Measurements from ENCODE around the gene TRPC3. TPM values are rescaled to one million over a fixed set of nuclear protein-coding genes. Genes with fewer than 3 reads are reported as not detected.

Gene TRPC3
- polyA plus RNA-seq, 3 donors = not detected

- Histone ChIP-seq H3K4me2 (replicated peaks; ENCODE audit: extremely low read depth, low read length, poor library complexity, severe bottlenecking) (no peak overlapping the region), H3K27ac (ENCODE audit: low read depth in 1 of 2, low read length in 2 of 2) (no peak overlapping the region), H4K20me1 (ENCODE audit: insufficient read depth, low read length) (no peaks in the 10 kb centered on the region), H3K36me3 (replicated peaks in 1 of 2; ENCODE audit: control insufficient read depth in 1 of 2, insufficient read depth in 2 of 2, low read length in 2 of 2) (no peaks in the 10 kb centered on the region), H3K4me1 (ENCODE audit: control insufficient read depth in 1 of 2, insufficient read depth in 2 of 2, low read length in 2 of 2) (no peaks in the 10 kb centered on the region), H3K9ac (ENCODE audit: insufficient read depth, low read length, poor library complexity, severe bottlenecking) (no peak overlapping the region), H2AFZ (ENCODE audit: insufficient read depth, low read depth, low read length, poor library complexity, severe bottlenecking) (no peak overlapping the region), H3K79me2 (ENCODE audit: insufficient read depth, low read length) (no peaks in the 10 kb centered on the region), H3K9me3 (replicated peaks in 1 of 2; ENCODE audit: control insufficient read depth in 1 of 2, insufficient read depth in 1 of 2, low read length in 2 of 2) (no peaks in the 10 kb centered on the region), H3K4me3 (replicated peaks in 1 of 3; ENCODE audit: low read depth in 2 of 3, low read length in 3 of 3) (no peak overlapping the region), H3K27me3 (ENCODE audit: control insufficient read depth in 2 of 2, insufficient read depth in 2 of 2, low read length in 2 of 2) (peaks cover 7 to 8% of the 10 kb centered on the region in 2 donors)
- no peaks in the 10 kb centered on the region for H3K36me3 Mint-ChIP-seq
- H3K9me3 Mint-ChIP-seq = peaks cover 0 to 7% (median 1%) of the 10 kb centered on the region in 7 donors
- DNase-seq = no peak
- 100% methylated on average over 1 of the region's 1 CpG for WGBS (ENCODE audit: insufficient coverage)
- peaks cover 8 to 21% (median 17%) of the 10 kb centered on the region in 3 donors for H3K27me3 Mint-ChIP-seq (ENCODE audit: low read depth in 3 of 3)
- H3K27ac Mint-ChIP-seq = no peak overlapping the region
- H3K4me1 Mint-ChIP-seq = no peaks in the 10 kb centered on the region
- intact Hi-C loops (cut with micrococcal nuclease) = no loop called here
- no peak overlapping the region for H3K4me3 Mint-ChIP-seq
- TF ChIP-seq CTCF (IDR thresholded peaks at IDR 0.05) = no peak
Observed at GRCh38 chr4:121964958-121965357, 13.1 kb upstream of the TRPC3 start.

GRCh38 chr4:121960818-121961217 lies 9.0 kb upstream of the TRPC3 start:
- no peaks in the 10 kb centered on the region for H3K36me3 Mint-ChIP-seq

More at GRCh38 chr4:121960818-121961217, 9.0 kb upstream of the TRPC3 start:
- Mint-ChIP-seq H3K27me3 (ENCODE audit: low read depth in 3 of 3) (peaks cover 3 to 18% (median 7%) of the 10 kb centered on the region in 3 donors), H3K4me1 (no peaks in the 10 kb centered on the region), H3K27ac (no peak overlapping the region), H3K9me3 (peaks cover 0 to 7% (median 3%) of the 10 kb centered on the region in 7 donors), H3K4me3 (no peak overlapping the region)
- intact Hi-C loops (cut with micrococcal nuclease) = no loop called here
- Histone ChIP-seq H3K9ac (ENCODE audit: insufficient read depth, low read length, poor library complexity, severe bottlenecking) (no peak overlapping the region), H3K79me2 (ENCODE audit: insufficient read depth, low read length) (no peaks in the 10 kb centered on the region), H3K36me3 (replicated peaks in 1 of 2; ENCODE audit: control insufficient read depth in 1 of 2, insufficient read depth in 2 of 2, low read length in 2 of 2) (no peaks in the 10 kb centered on the region), H3K9me3 (replicated peaks in 1 of 2; ENCODE audit: control insufficient read depth in 1 of 2, insufficient read depth in 1 of 2, low read length in 2 of 2) (no peaks in the 10 kb centered on the region), H3K4me2 (replicated peaks; ENCODE audit: extremely low read depth, low read length, poor library complexity, severe bottlenecking) (no peak overlapping the region), H3K27me3 (ENCODE audit: control insufficient read depth in 2 of 2, insufficient read depth in 2 of 2, low read length in 2 of 2) (peaks cover 0 to 2% of the 10 kb centered on the region in 2 donors), H2AFZ (ENCODE audit: insufficient read depth, low read depth, low read length, poor library complexity, severe bottlenecking) (no peak overlapping the region), H3K4me1 (ENCODE audit: control insufficient read depth in 1 of 2, insufficient read depth in 2 of 2, low read length in 2 of 2) (no peaks in the 10 kb centered on the region), H3K4me3 (replicated peaks in 1 of 3; ENCODE audit: low read depth in 2 of 3, low read length in 3 of 3) (no peak overlapping the region), H3K27ac (ENCODE audit: low read depth in 1 of 2, low read length in 2 of 2) (no peak overlapping the region), H4K20me1 (ENCODE audit: insufficient read depth, low read length) (no peaks in the 10 kb centered on the region)
- no CpG with 5 or more reads among the region's 1 CpG for WGBS (ENCODE audit: insufficient coverage)
- TF ChIP-seq CTCF (IDR thresholded peaks at IDR 0.05) = no peak
- no peak for DNase-seq
